Endothelial cell (in vitro differentiated cells): ENCODE data around the gene HHAT. TPM values are rescaled to one million over a fixed set of nuclear protein-coding genes. Genes with fewer than 3 reads are reported as not detected.

Experiments used
- DNase-seq: peaks from one replicate; pipeline ENCODE4 v3.0.0; 2021; ENCODE audit warnings: low spot score
- H3K27ac Mint-ChIP-seq: one replicate; pipeline ENCODE4 v1.8.0; 2021; ENCODE audit warnings: mixed read lengths, inconsistent platforms; ENCODE audit not compliant: unreplicated experiment
- H3K27me3 Mint-ChIP-seq: one replicate; pipeline ENCODE4 v1.8.0; 2021; ENCODE audit warnings: mild to moderate bottlenecking, moderate library complexity, mixed read lengths, inconsistent platforms; ENCODE audit not compliant: unreplicated experiment
- H3K36me3 Mint-ChIP-seq: one replicate; pipeline ENCODE4 v1.8.0; 2021; ENCODE audit warnings: mild to moderate bottlenecking, low read depth, mixed read lengths, inconsistent platforms; ENCODE audit not compliant: unreplicated experiment
- H3K4me1 Mint-ChIP-seq: one replicate; pipeline ENCODE4 v1.8.0; 2021; ENCODE audit warnings: mild to moderate bottlenecking, mixed read lengths, inconsistent platforms; ENCODE audit not compliant: unreplicated experiment
- H3K4me3 Mint-ChIP-seq: one replicate; pipeline ENCODE4 v1.8.0; 2021; ENCODE audit warnings: mild to moderate bottlenecking, mixed read lengths, inconsistent platforms; ENCODE audit not compliant: unreplicated experiment
- H3K9me3 Mint-ChIP-seq: one replicate; pipeline ENCODE4 v1.8.0; 2021; ENCODE audit warnings: mixed read lengths, inconsistent platforms; ENCODE audit not compliant: unreplicated experiment
- total RNA-seq: library from RNA; stranded (reverse); fragmentation: NEBNext Ultra II Directional; extraction: Animal tissue kit (Norgen Biotek cat#: 25700); gene quantifications from one replicate; pipeline ENCODE4 v1.2.1, GENCODE V29; 2021; ENCODE audit not compliant: unreplicated experiment
- TF ChIP-seq, protein P1 (sequence below): fragments of 200-600 bp; sonication (generic); IDR thresholded peaks from one replicate; pipeline ENCODE4 v1.5.0; 2021; ENCODE audit warnings: antibody characterized with exemption; ENCODE audit not compliant: unreplicated experiment

Gene HHAT
- total RNA-seq, 1 donor from 2014 or later = 6.0 TPM

DNA sequence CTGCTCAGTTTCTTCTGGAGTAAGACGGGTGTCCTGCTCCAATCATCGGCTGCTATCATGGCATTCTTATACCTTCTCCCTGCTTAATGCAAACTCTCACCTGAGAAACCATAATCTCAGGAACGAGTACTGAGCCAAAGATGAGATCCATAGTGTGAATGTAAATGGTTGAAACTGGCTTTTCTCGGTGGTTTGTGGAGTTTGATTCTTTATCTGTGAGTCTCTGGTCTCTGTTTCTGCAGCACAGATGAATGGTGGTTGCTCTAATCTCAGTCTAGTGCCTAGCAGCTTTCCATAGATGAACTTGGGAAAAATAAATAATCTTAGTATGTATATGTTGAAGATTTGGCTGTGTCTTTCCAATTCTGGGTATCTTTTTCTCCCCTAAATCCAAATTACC lies 274.4 kb downstream of the HHAT start:
- H3K9me3 Mint-ChIP-seq = no peaks in the 10 kb centered on the region
- H3K4me3 Mint-ChIP-seq = no peak overlapping the region
- no peaks in the 10 kb centered on the region for H3K4me1 Mint-ChIP-seq
- no peak overlapping the region for H3K27ac Mint-ChIP-seq
- DNase-seq = no peak
- TF ChIP-seq, protein P1, sequence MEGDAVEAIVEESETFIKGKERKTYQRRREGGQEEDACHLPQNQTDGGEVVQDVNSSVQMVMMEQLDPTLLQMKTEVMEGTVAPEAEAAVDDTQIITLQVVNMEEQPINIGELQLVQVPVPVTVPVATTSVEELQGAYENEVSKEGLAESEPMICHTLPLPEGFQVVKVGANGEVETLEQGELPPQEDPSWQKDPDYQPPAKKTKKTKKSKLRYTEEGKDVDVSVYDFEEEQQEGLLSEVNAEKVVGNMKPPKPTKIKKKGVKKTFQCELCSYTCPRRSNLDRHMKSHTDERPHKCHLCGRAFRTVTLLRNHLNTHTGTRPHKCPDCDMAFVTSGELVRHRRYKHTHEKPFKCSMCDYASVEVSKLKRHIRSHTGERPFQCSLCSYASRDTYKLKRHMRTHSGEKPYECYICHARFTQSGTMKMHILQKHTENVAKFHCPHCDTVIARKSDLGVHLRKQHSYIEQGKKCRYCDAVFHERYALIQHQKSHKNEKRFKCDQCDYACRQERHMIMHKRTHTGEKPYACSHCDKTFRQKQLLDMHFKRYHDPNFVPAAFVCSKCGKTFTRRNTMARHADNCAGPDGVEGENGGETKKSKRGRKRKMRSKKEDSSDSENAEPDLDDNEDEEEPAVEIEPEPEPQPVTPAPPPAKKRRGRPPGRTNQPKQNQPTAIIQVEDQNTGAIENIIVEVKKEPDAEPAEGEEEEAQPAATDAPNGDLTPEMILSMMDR = no peak
- H3K36me3 Mint-ChIP-seq = no peaks in the 10 kb centered on the region
- peaks cover 3% of the 10 kb centered on the region for H3K27me3 Mint-ChIP-seq

- Mint-ChIP-seq H3K36me3 (no peaks in the 10 kb centered on the region), H3K27ac (no peak overlapping the region), H3K9me3 (no peaks in the 10 kb centered on the region), H3K4me1 (no peaks in the 10 kb centered on the region), H3K4me3 (no peak overlapping the region), H3K27me3 (peaks cover 3% of the 10 kb centered on the region)
- no peak for DNase-seq
- TF ChIP-seq, protein P1 = no peak
These were observed 276.4 kb downstream of the HHAT start for GRCh38 chr1:210605099-210605498.

DNA sequence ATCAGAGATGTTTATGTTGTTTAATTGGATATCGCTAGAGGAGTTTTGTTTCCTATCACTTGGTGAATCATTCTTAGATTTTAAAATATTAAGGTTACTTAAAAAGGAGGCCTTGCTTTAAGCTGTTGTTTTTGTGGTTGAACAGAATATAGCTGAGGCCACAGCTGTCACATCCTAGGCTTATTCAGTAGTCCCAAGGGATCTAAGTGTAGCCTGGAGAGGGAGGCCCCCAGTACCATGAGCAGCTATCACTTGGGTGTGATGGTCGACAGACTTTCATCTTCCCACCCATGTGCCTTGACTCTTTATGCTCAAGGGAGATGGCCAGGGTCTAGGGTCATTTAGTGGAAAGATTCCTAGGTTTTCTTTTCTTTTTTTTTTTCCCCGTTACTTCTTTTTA lies 278.7 kb downstream of the HHAT start:
- Mint-ChIP-seq H3K9me3 (no peaks in the 10 kb centered on the region), H3K4me1 (no peaks in the 10 kb centered on the region), H3K36me3 (no peaks in the 10 kb centered on the region), H3K27ac (no peak overlapping the region), H3K4me3 (no peak overlapping the region), H3K27me3 (no peaks in the 10 kb centered on the region)
- DNase-seq = no peak
- TF ChIP-seq, protein P1 = no peak

DNA sequence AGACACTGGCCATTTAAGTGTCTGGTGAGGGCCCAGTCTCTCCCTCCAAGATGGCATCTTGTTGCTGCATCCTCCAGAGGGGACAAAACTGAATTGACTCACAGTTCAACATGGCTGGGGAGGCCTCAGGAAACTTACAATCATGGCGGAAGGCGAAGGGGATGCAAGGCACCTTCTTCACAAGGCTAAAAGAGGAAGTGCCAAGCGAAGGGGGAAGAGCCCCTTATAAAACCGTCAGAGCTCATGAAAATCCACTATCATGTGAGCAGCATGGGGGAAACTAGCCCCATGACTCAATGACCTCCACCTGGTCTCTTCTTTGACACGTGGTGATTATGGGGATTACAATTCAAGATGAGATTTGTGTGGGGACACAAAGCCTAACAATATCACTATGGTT lies 280.1 kb downstream of the HHAT start:
- no peak overlapping the region for H3K4me3 Mint-ChIP-seq
- TF ChIP-seq, protein P1 = no peak
- H3K4me1 Mint-ChIP-seq = no peaks in the 10 kb centered on the region
- H3K27me3 Mint-ChIP-seq = no peaks in the 10 kb centered on the region
- H3K27ac Mint-ChIP-seq = no peak overlapping the region
- no peaks in the 10 kb centered on the region for H3K9me3 Mint-ChIP-seq
- no peaks in the 10 kb centered on the region for H3K36me3 Mint-ChIP-seq
- no peak for DNase-seq

DNA sequence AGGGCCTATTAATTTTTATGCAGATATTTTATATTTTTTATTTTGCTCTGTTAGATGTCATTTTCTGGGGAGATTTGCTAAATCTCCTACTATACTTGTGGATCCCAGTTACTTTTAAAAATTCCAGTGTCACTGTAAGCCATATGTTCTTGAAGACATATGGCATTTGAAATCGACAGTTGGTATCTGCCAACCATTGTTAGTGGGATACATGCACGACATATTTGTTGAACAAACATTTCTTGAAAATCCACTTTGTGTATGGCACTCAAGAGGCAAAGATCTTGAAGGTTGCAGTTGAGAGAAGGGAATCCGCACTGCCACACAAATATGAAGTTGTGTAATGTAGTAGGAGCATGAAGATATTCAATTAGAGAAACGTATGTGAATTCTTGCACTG lies 287.7 kb downstream of the HHAT start:
- Mint-ChIP-seq H3K27ac (no peak overlapping the region), H3K9me3 (no peaks in the 10 kb centered on the region), H3K4me3 (no peak overlapping the region), H3K27me3 (no peaks in the 10 kb centered on the region), H3K36me3 (no peaks in the 10 kb centered on the region), H3K4me1 (no peaks in the 10 kb centered on the region)
- TF ChIP-seq, protein P1 = no peak
- DNase-seq = no peak
